H1 (cell line): ENCODE data around the gene TPBG. TPM values are rescaled to one million over a fixed set of nuclear protein-coding genes. Genes with fewer than 3 reads are reported as not detected.

Source experiments
- CTCF ChIA-PET: fragments of 300-600 bp; sonication (Branson Sonifier 250); formaldehyde crosslinking; loops from one replicate; lab custom pipeline; 2021; ENCODE audit not compliant: partially characterized antibody; lab: Charles Lee
- POLR2A ChIA-PET: fragments of 300-600 bp; sonication (Branson Sonifier 250); formaldehyde crosslinking; loops from one replicate; lab custom pipeline; 2021; ENCODE audit warnings: inconsistent platforms; ENCODE audit not compliant: partially characterized antibody; lab: Charles Lee
- DNase-seq, 2 experiments: peaks; one replicate each; pipeline versions ENCODE4 v3.0.0 to v3.0.0-alpha.2; 2010 to 2022; ENCODE audit warnings: low spot score in 2 of 2, low read depth in 1 of 2, mixed read lengths in 1 of 2
- FAIRE-seq: peaks from 2 replicates; lab custom pipeline; 2011; peaks lifted over from hg19 to GRCh38; lab: Jason Lieb, UNC
- H2AFZ ChIP-seq: 2 replicates; pipeline ENCODE4 v1.8.1; 2012; ENCODE audit warnings: low read length, inconsistent platforms
- H2AK5ac ChIP-seq: 2 replicates; pipeline ENCODE4 v1.6.1; 2013; ENCODE audit warnings: low read depth, low read length
- H2BK120ac ChIP-seq: replicated peaks from 2 replicates; pipeline ENCODE3; 2013; ENCODE audit warnings: low read depth, low read length, inconsistent platforms
- H2BK12ac ChIP-seq: 2 replicates; pipeline ENCODE4 v1.6.1; 2013; ENCODE audit warnings: low read depth, low read length
- H2BK15ac ChIP-seq: 2 replicates; pipeline ENCODE4 v1.6.1; 2013; ENCODE audit warnings: low read length
- H2BK20ac ChIP-seq: 2 replicates; pipeline ENCODE4 v1.6.1; 2013; ENCODE audit warnings: low read length
- H2BK5ac ChIP-seq: 2 replicates; pipeline ENCODE4 v1.6.1; 2013; ENCODE audit warnings: low read depth, low read length
- H3K14ac ChIP-seq: 2 replicates; pipeline ENCODE4 v1.6.1; 2013; ENCODE audit warnings: inconsistent platforms; ENCODE audit not compliant: insufficient read length
- H3K18ac ChIP-seq: 2 replicates; pipeline ENCODE4 v1.6.1; 2013; ENCODE audit warnings: low read length; ENCODE audit errors: extremely low read depth
- H3K23ac ChIP-seq: 2 replicates; pipeline ENCODE4 v1.6.1; 2013; ENCODE audit warnings: inconsistent platforms; ENCODE audit not compliant: insufficient read length
- H3K23me2 ChIP-seq: 2 replicates; pipeline ENCODE4 v1.6.1; 2013; ENCODE audit warnings: low read depth, low read length
- H3K27ac ChIP-seq: 2 replicates; pipeline ENCODE4 v1.6.1; 2011; ENCODE audit warnings: low read depth, low read length, inconsistent platforms
- H3K27me3 ChIP-seq, 4 experiments: replicated peaks in 1 of 4; 1 replicate in 1 of 4; 2 replicates in 3 of 4; pipeline versions ENCODE4 v1.6.1 to v1.8.1; 2011 to 2013; ENCODE audit warnings: low read length in 3 of 4, mild to moderate bottlenecking in 3 of 4, inconsistent platforms in 2 of 4, mixed read lengths in 2 of 4, moderate library complexity in 1 of 4; ENCODE audit not compliant: control insufficient read depth in 3 of 4, insufficient read depth in 3 of 4; ENCODE audit errors: extremely low read depth in 1 of 4
- H3K36me3 ChIP-seq, 4 experiments: 2 replicates each; pipeline versions ENCODE4 v1.6.1 to v1.8.1; 2011 to 2013; ENCODE audit warnings: mild to moderate bottlenecking in 4 of 4, low read length in 3 of 4, moderate library complexity in 2 of 4, control low read depth in 1 of 4, inconsistent platforms in 1 of 4; ENCODE audit not compliant: insufficient read depth in 4 of 4, control insufficient read depth in 2 of 4
- H3K4ac ChIP-seq: replicated peaks from 2 replicates; pipeline ENCODE3; 2013; ENCODE audit warnings: low read length, low read depth, mixed read lengths, inconsistent platforms; ENCODE audit not compliant: insufficient read length
- H3K4me1 ChIP-seq, 4 experiments: replicated peaks in 1 of 4; 1 replicate in 1 of 4; 2 replicates in 3 of 4; pipeline versions ENCODE4 v1.6.1 to v1.8.1; 2011 to 2013; ENCODE audit warnings: low read length in 3 of 4, inconsistent platforms in 2 of 4, mixed read lengths in 1 of 4; ENCODE audit not compliant: insufficient read depth in 4 of 4, control insufficient read depth in 3 of 4
- H3K4me2 ChIP-seq, 2 experiments: 2 replicates each; pipeline versions ENCODE4 v1.6.1 to v1.8.1; 2011 to 2013; ENCODE audit warnings: low read depth in 2 of 2, low read length in 2 of 2, control low read depth in 1 of 2, inconsistent platforms in 1 of 2, mild to moderate bottlenecking in 1 of 2; ENCODE audit not compliant: insufficient read depth in 1 of 2
- H3K4me3 ChIP-seq, 4 experiments: fragments of 200-600, 300-600 bp in 1 of 4; sonication (generic), shearing (Covaris generic), sonication (Bioruptor Twin) in 1 of 4; 2 replicates each; pipeline versions ENCODE4 v1.5.1 to v1.8.1; 2011 to 2016; ENCODE audit warnings: low read length in 4 of 4, low read depth in 3 of 4, control low read depth in 2 of 4, inconsistent platforms in 2 of 4, mild to moderate bottlenecking in 2 of 4, mixed read lengths in 1 of 4, moderate library complexity in 1 of 4; ENCODE audit not compliant: insufficient read depth in 2 of 4; ENCODE audit errors: extremely low read depth in 1 of 4
- H3K56ac ChIP-seq: replicated peaks from 2 replicates; pipeline ENCODE3; 2013; ENCODE audit warnings: low read depth, mild to moderate bottlenecking, mixed read lengths, low read length, inconsistent platforms; ENCODE audit not compliant: insufficient read length
- H3K79me1 ChIP-seq: 2 replicates; pipeline ENCODE4 v1.6.1; 2013; ENCODE audit warnings: low read depth, low read length, control low read depth
- H3K79me2 ChIP-seq, 2 experiments: 2 replicates each; pipeline versions ENCODE4 v1.6.1 to v1.8.1; 2012 to 2013; ENCODE audit warnings: low read length in 2 of 2, mild to moderate bottlenecking in 2 of 2, inconsistent platforms in 1 of 2; ENCODE audit not compliant: insufficient read depth in 2 of 2, control insufficient read depth in 1 of 2
- H3K9ac ChIP-seq, 4 experiments: replicated peaks in 1 of 4; 1 replicate in 1 of 4; 2 replicates in 3 of 4; pipeline versions ENCODE4 v1.6.1 to v1.8.1; 2011 to 2013; ENCODE audit warnings: low read depth in 3 of 4, low read length in 3 of 4, control low read depth in 2 of 4, mild to moderate bottlenecking in 2 of 4, moderate library complexity in 2 of 4, inconsistent platforms in 1 of 4; ENCODE audit errors: extremely low read depth in 1 of 4
- H3K9me3 ChIP-seq, 2 experiments: 2 replicates each; pipeline versions ENCODE4 v1.6.1 to v1.8.1; 2012 to 2013; ENCODE audit warnings: mild to moderate bottlenecking in 2 of 2, moderate library complexity in 2 of 2, control low read depth in 1 of 2, inconsistent platforms in 1 of 2, low read depth in 1 of 2, low read length in 1 of 2, mixed read lengths in 1 of 2; ENCODE audit not compliant: insufficient read depth in 2 of 2
- H4K20me1 ChIP-seq, 2 experiments: replicated peaks in 1 of 2; 2 replicates each; pipeline versions ENCODE3 to v1.8.1; 2011 to 2013; ENCODE audit warnings: inconsistent platforms in 2 of 2, low read length in 2 of 2, mild to moderate bottlenecking in 1 of 2; ENCODE audit not compliant: insufficient read depth in 2 of 2, control insufficient read depth in 1 of 2
- H4K5ac ChIP-seq: 2 replicates; pipeline ENCODE4 v1.6.1; 2013; ENCODE audit warnings: low read length, low read depth, mixed read lengths, inconsistent platforms; ENCODE audit not compliant: insufficient read length
- H4K8ac ChIP-seq: 2 replicates; pipeline ENCODE4 v1.8.0; 2013; ENCODE audit warnings: mild to moderate bottlenecking, moderate library complexity, low read length, inconsistent platforms; ENCODE audit not compliant: insufficient read depth; ENCODE audit errors: extremely low read depth
- H4K91ac ChIP-seq: replicated peaks from 2 replicates; pipeline ENCODE3; 2013; ENCODE audit warnings: low read length, mixed read lengths, inconsistent platforms; ENCODE audit not compliant: insufficient read length
- BACH1 ChIP-seq: IDR thresholded peaks from 2 replicates; pipeline ENCODE4 v1.6.1; 2012; ENCODE audit warnings: low read length, improper control_type of control experiment
- CEBPB ChIP-seq: IDR thresholded peaks from 2 replicates; pipeline ENCODE4 v1.6.1; 2012; ENCODE audit warnings: low read depth, low read length
- CHD1 ChIP-seq: IDR thresholded peaks from 2 replicates; pipeline ENCODE4 v1.6.1; 2012; ENCODE audit warnings: low read depth, low read length, improper control_type of control experiment
- E2F6 ChIP-seq: IDR thresholded peaks from 2 replicates; pipeline ENCODE4 v1.6.1; 2012; ENCODE audit warnings: inconsistent platforms
- HDAC2 ChIP-seq, 2 experiments: fragments of 300-600 bp in 1 of 2; sonication (generic) in 1 of 2; IDR thresholded peaks; 2 replicates each; pipeline ENCODE4 v1.6.1; 2011 to 2012; ENCODE audit warnings: low read depth in 2 of 2, low read length in 2 of 2, mild to moderate bottlenecking in 2 of 2, moderate library complexity in 2 of 2, borderline replicate concordance in 1 of 2, inconsistent platforms in 1 of 2
- NANOG ChIP-seq: IDR thresholded peaks from 2 replicates; pipeline ENCODE4 v1.6.1; 2011; ENCODE audit warnings: low read length, low read depth, mild to moderate bottlenecking, inconsistent platforms; ENCODE audit not compliant: insufficient read depth, poor library complexity, severe bottlenecking
- PHF8 ChIP-seq: fragments of 200-600 bp; sonication (generic); conservative IDR thresholded peaks from 2 replicates; pipeline ENCODE4 v1.7.1; 2012; ENCODE audit warnings: low read depth, mild to moderate bottlenecking, inconsistent platforms, low read length, moderate library complexity
- POLR2A ChIP-seq, 2 experiments: IDR thresholded peaks; 1 replicate in 1 of 2; 2 replicates in 1 of 2; pipeline ENCODE4 v1.6.1; 2011; ENCODE audit warnings: low read depth in 2 of 2, low read length in 2 of 2, mild to moderate bottlenecking in 2 of 2; ENCODE audit errors: control extremely low read depth in 1 of 2
- RBBP5 ChIP-seq: IDR thresholded peaks from 2 replicates; pipeline ENCODE4 v1.7.1; 2012; ENCODE audit warnings: low read depth, mild to moderate bottlenecking, inconsistent platforms, low read length, moderate library complexity, borderline replicate concordance
- RXRA ChIP-seq: IDR thresholded peaks from 2 replicates; pipeline ENCODE4 v1.6.1; 2011; ENCODE audit warnings: low read depth, mild to moderate bottlenecking, low read length, moderate library complexity; ENCODE audit not compliant: insufficient read depth
- SP4 ChIP-seq: IDR thresholded peaks from 2 replicates; pipeline ENCODE4 v1.6.1; 2012; ENCODE audit warnings: low read length, inconsistent platforms
- ZNF274 ChIP-seq: IDR thresholded peaks from 2 replicates; pipeline ENCODE4 v1.7.0; 2012; ENCODE audit warnings: low read length, borderline replicate concordance; ENCODE audit errors: extremely low read depth
- WGBS, 2 experiments: shearing (Covaris generic) in 1 of 2; methylation state at CpG; one replicate each; pipeline versions ENCODE4 v1.1.6 to v1.1.7; 2013 to 2015; ENCODE audit warnings: low lambda C conversion rate in 2 of 2, mixed read lengths in 2 of 2, inconsistent platforms in 1 of 2, low coverage in 1 of 2, missing lambda C conversion rate in 1 of 2; ENCODE audit not compliant: insufficient replicate concordance in 2 of 2, insufficient coverage in 1 of 2, insufficient read length in 1 of 2; ENCODE audit errors: extremely low coverage in 1 of 2, missing lambda C conversion rate in 1 of 2; 5-methylcytosine and 5-hydroxymethylcytosine counted together
- polyA plus RNA-seq, 7 experiments: library from polyadenylated mRNA; depleted of rRNA in 3 of 7; stranded (reverse) in 5 of 7; unstranded in 2 of 7; fragments of >200 nt in 5 of 7; fragments of 200-250 nt in 2 of 7; gene quantifications; 1 replicate in 5 of 7; 2 replicates in 1 of 7; 4 replicates in 1 of 7; pipeline versions ENCODE4 v1.2.1 to v1.2.3, GENCODE V29; 2011 to 2013; ENCODE audit warnings: missing spikeins in 2 of 7, mixed read lengths in 2 of 7
- total RNA-seq: library from RNA; stranded (reverse); fragmentation: NEBNext Ultra II Directional; extraction: Animal tissue kit (Norgen Biotek cat#: 25700); gene quantifications from 2 replicates; pipeline ENCODE4 v1.2.1, GENCODE V29; 2021

TPBG gene
- total and polyA plus RNA-seq, 2 of the 8 experiments (the other 6 are each of a cell fraction or from before 2014, with no cell fraction given): 28.4 to 33.6 TPM

GRCh38 chr6:82371799-82372546 lies 8.4 kb downstream of the TPBG start:
- Histone ChIP-seq H3K23ac (no peak overlapping the region), H2AK5ac (no peak overlapping the region), H3K36me3 (no peaks in the 10 kb centered on the region; a peak in 1 of 8 replicates), H4K20me1 (no peaks in the 10 kb centered on the region), H3K27me3 (no peaks in the 10 kb centered on the region), H2AFZ (no peak overlapping the region), H3K9ac (no peak overlapping the region), H2BK12ac (no peak overlapping the region), H3K4me1 (peaks cover 0 to 2% (median 0%) of the 10 kb centered on the region in 4 experiments; a peak in 1 of 7 replicates), H2BK15ac (no peak overlapping the region), H2BK120ac (no peak overlapping the region), H3K9me3 (peaks cover 3 to 8% of the 10 kb centered on the region in 2 experiments; a peak in 2 of 4 replicates), H3K23me2 (no peaks in the 10 kb centered on the region), H3K14ac (no peak overlapping the region), H4K5ac (no peak overlapping the region), H3K4me2 (no peak overlapping the region), H3K4me3 (no peak overlapping the region), H4K91ac (no peak overlapping the region), H3K79me1 (no peaks in the 10 kb centered on the region), H2BK5ac (no peak overlapping the region), H3K27ac (no peak overlapping the region), H3K18ac (no peak overlapping the region), H4K8ac (no peak overlapping the region), H3K56ac (no peak overlapping the region), H3K79me2 (peaks cover 0 to 6% of the 10 kb centered on the region in 2 experiments; a peak in 2 of 4 replicates), H2BK20ac (no peak overlapping the region), H3K4ac (no peak overlapping the region)
- CTCF ChIA-PET: interaction anchor here (1.0 kb wide), 1 partner anchor 694 kb away, joined by 4 read pairs; the partner anchor contains the start of gene UBE3D
- FAIRE-seq (no peak), DNase-seq (no peak)
- 67% methylated on average over 2 of the region's 2 CpGs; no CpG with 5 or more reads in 1 of the 2 experiments for WGBS, 2 experiments
- POLR2A ChIA-PET: no interaction called here
- TF ChIP-seq CEBPB (no peak), HDAC2 (IDR thresholded peaks at IDR 0.05; ENCODE audit: borderline replicate concordance in 1 of 2, low read depth in 2 of 2, low read length in 2 of 2) (no peak), E2F6 (no peak), ZNF274 (no peak), NANOG (no peak), RXRA (no peak), PHF8 (no peak), SP4 (no peak), RBBP5 (no peak), CHD1 (no peak), BACH1 (no peak), POLR2A (IDR thresholded peaks at IDR 0.05; ENCODE audit: control extremely low read depth in 1 of 2, low read depth in 2 of 2, low read length in 2 of 2) (no peak)
